Left renal cortex interstitium (tissue), 4 donors: ENCODE measurements around the gene SPEG. TPM values are rescaled to one million over a fixed set of nuclear protein-coding genes. Genes with fewer than 3 reads are reported as not detected.

Experiments
- DNase-seq, 4 donors: peaks; one replicate each; pipeline ENCODE4 v3.0.0-alpha.2; 2013; ENCODE audit warnings: low read depth in 4 of 4, low spot score in 2 of 4, missing footprints in 1 of 4
- polyA plus RNA-seq, 4 donors: library from polyadenylated mRNA; unstranded; fragments of 120-200 nt; gene quantifications; one replicate each; pipeline ENCODE4 v1.2.1, GENCODE V29; 2013; ENCODE audit not compliant: insufficient read length in 4 of 4

The SPEG gene
- polyA plus RNA-seq, 4 donors, result 10.7 to 18.1 (median 14.7) TPM

DNA sequence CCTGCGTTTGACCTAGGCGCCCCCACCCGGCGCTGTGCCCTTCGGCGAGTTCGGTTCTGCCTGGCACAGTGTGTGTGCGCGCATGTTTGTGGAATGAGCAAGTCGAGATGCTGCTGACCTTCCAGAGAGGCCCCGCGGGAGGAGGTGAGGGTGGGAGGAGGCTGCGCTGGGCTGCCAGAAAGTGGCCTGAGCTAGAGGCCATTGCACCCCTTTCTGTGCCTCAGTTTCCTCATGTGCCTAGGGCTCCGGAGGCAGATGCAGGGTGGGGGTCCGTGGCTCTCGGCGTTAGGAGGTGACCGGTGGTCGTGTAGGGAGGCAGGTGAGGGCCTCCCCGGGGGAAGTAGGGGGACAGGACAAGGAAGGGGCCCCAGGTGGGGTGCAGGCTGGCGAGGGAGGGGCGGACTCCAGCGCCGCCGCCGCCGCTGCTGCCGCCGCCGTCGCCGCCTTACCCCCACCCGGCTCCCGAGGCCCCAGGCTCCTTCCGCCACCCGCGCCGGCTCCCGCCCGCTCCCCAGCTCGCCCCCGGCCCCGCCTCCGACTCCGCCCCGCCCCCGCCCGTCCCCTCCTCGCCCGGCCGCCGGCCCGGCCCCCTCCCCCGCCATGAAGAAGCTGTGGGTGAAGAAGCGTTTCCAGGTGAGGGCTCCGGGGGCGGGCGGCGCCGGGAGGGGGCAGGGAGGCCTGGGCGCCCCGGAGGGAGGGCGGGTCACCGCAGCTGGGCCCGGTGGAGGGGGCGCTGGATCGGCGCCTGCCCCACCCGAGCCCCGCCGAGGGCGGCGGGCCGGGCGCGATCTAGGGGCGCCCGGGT, 7.0 kb downstream of the SPEG start:
- DNase-seq, result no peak

DNA sequence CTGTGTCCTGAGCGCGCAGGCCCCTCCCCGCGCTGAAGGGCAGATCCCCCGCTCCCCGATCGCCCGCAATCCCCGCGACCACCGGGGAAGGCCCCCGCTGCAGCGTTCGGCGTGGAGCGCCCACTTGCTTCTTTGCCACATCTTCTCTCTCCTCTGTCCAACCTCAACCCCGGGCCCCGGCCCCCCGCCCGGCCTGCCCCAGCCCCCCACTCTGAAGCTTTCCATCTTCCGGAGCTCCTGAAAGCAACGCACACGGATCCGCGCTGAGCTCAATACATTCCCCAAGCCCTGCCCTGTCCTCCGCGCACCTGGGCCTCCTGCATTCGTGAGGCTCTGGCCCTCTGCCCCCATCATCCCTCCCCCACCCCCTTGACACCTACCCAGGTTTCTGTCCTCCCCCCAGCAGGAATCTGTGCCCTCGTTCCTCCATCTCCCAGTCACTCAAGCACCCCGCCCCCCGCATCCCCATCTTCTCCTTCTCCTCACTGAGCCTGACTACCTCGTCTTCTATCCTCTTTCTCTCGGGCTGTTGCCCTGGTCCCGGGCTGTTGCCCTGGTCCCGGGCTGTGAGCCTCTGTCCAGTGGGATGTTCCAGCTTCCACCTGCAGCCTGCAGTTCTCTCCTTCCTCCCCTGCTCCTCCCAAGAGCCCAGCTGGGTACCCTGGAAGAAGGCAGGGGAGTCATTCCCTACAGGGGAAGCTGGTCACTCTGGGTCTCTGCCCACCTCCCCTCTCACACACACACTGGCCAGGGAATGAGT, 7.8 kb downstream of the SPEG start:
- DNase-seq, result no peak

DNA sequence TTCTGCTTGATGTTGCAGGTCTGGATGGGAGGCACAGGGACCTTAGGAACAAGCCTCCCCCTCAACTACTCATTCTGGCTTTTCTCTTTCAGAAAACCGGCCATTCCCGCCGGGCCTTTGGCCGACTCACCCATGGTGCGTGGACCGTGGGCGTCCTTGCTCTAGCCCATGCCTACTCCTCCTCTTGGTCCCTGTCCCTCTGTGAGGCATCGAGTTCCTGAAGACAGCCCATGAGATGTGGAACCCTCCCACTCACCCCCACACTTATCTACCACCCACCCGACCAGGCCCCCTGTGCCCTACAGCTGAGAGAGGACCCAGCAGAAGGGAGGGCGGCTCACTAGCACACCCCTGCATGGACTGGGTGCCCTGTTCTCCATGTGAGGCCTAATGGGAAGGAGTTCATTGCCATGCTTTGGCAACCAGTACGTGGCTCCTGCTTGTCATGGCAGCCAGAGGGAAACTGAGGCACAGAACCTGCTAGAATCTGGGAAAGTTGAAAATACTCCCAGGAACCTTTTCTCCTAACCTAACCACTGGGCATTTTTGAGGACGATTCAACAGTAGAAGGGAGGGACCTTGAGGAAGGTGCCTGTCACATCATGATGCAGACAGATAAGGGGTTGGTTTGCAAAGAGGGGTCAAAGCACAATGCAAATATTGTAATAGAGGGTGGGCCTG, 8.5 kb downstream of the SPEG start:
- no peak for DNase-seq

DNA sequence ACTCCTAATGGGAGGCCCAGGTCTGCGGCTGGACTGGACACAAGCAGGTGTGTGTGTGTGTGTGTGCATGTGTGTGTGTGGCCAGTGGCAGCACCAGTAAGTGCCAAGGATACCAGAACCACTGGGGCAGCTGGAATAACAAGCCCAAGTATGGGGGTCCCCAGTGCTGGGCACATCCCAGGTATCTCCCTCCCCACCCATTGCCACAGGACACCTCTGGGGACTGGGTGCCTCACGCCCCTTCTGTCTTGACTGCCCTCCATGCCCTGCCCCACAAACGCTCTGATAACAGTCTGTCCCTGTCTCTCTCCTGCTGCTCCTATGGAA, 9.0 kb downstream of the SPEG start:
- no peak for DNase-seq

DNA sequence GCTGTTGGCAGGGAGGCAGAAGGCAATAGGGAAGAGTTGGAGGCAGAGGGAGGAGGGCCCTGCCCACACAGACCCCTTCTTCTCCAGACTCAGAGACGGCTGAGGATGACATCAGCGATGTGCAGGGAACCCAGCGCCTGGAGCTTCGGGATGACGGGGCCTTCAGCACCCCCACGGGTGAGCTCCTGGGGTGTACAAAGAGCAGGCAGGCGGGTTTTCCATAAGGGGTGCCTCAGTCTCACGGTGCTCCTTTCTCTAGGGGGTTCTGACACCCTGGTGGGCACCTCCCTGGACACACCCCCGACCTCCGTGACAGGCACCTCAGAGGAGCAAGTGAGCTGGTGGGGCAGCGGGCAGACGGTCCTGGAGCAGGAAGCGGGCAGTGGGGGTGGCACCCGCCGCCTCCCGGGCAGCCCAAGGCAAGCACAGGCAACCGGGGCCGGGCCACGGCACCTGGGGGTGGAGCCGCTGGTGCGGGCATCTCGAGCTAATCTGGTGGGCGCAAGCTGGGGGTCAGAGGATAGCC, 10.0 kb downstream of the SPEG start:
- no peak for DNase-seq

DNA sequence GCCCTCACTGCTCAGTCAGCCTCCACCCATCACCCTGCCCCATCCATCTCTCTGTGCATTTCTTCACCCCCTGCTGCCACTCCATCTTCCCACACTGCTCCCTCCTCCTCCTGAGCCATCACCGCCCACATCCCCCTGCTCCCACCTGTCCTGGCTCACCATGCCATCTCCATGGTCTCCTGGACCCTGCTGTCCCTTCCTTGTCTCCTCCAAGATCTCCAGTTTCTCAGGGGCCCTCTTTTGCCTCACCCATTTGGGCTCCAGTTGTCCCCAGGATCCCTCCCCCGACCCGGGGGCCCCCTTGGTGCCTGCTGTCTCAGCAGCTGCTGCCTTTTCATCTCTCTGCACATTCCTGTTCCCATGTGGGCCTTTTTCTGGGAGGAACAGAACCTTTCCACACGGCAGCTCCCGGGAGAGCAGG, 10.6 kb downstream of the SPEG start:
- DNase-seq, result no peak

DNA sequence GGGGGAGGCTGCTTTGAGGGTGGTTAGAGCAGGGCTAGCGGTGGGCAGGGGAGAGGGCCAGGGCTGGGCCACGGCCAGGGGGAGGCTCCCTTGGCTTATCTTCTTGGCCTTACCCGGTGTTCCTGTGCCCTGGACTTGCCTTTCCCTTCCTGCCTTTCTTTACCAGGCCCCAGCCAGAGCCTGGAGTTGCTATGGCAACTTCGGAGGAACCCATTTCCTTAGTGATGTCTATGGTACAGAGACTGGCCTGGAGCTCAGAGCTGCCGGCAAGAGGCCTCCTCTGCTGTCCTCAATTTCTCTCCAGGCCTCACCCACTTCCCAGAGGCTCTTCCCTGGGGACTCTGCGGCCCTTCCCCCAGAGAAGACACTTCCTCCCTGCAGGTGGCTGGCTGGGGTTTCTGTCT, 11.5 kb downstream of the SPEG start:
- no peak for DNase-seq

DNA sequence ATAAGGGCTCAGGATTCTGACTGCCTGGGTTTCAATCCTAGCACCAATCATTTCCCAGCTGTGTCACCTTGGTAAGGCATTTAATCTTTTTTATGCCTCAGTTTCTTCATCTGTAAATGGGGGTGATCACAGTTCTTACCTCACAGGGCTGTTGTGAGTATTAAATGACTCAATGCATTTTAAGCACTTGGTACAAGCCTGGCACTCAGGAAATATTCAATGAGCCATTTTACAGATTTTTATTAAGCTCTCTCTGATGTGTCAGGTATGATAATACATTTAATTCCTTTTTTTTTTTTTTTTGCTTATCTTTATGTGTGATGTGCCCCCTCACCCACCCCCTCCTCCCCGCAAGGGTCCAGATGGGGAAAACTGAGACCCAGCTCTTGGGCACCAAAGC, 12.0 kb downstream of the SPEG start:
- no peak for DNase-seq

DNA sequence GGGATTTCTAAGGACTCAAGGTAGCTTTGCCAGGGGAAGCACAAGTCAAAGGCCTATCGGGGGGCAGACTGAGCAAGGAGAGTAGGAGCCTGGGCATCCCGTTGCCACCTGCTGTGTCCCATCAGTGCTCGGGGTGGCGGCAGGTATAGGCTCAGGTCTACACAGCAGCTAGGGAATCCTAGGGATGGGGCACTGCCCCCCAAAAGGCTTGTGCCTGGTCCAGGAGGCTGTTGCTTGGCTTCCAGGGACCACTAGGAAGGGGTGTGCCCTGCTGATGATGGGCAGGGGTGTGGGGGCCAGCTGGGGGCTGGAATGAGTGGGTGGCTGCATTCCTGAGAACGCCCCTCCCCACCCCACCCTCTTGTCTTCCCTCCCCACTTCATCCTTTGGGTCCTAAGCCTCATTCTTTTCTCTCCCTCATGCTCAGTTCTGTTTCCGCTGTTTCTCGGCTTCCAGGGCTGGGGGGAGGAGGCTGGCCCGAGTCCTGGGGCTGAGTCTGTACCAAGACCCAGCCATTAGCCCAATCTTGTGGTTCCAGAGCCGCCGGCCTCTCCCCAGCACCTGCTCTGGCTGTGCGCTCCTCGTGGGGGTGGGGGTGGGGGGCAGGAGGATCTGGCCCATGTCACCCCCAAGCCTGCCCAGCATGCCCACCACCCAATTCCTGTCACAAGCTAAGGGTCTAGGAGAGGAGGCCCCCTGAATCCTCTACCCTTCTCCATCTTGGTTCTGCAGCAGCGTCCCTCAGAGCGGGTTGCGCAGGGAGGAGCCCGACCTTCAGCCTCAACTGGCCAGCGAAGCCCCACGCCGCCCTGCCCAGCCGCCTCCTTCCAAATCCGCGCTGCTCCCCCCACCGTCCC, 12.8 kb downstream of the SPEG start:
- DNase-seq, result no peak

DNA sequence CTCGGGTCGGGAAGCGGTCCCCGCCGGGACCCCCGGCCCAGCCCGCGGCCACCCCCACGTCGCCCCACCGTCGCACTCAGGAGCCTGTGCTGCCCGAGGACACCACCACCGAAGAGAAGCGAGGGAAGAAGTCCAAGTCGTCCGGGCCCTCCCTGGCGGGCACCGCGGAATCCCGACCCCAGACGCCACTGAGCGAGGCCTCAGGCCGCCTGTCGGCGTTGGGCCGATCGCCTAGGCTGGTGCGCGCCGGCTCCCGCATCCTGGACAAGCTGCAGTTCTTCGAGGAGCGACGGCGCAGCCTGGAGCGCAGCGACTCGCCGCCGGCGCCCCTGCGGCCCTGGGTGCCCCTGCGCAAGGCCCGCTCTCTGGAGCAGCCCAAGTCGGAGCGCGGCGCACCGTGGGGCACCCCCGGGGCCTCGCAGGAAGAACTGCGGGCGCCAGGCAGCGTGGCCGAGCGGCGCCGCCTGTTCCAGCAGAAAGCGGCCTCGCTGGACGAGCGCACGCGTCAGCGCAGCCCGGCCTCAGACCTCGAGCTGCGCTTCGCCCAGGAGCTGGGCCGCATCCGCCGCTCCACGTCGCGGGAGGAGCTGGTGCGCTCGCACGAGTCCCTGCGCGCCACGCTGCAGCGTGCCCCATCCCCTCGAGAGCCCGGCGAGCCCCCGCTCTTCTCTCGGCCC, 13.6 kb downstream of the SPEG start:
- DNase-seq, result no peak

DNA sequence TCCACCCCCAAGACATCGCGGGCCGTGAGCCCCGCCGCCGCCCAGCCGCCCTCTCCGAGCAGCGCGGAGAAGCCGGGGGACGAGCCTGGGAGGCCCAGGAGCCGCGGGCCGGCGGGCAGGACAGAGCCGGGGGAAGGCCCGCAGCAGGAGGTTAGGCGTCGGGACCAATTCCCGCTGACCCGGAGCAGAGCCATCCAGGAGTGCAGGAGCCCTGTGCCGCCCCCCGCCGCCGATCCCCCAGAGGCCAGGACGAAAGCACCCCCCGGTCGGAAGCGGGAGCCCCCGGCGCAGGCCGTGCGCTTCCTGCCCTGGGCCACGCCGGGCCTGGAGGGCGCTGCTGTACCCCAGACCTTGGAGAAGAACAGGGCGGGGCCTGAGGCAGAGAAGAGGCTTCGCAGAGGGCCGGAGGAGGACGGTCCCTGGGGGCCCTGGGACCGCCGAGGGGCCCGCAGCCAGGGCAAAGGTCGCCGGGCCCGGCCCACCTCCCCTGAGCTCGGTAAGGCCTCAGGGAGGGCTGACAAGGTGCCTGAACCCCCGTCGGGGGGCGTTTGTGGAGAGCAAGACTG, 14.2 kb downstream of the SPEG start:
- no peak for DNase-seq

DNA sequence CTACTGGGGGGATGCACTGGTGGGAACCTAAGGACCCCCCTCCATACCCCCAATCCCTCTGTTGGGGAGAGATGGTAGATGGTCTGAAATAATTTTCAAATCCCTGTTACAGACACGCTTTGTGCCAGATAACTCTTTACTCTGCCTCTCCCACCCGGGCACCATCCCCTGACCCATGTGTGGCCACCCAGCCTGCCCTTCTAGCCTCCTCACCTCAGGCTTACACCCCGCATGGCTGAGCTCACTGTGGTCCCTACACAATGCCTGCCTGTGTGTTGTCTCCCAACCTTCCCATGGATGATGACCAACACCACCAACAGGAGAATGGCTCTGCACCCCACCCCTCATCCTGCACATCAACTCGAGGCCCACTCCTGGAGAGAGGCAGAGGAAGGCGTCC, 15.0 kb downstream of the SPEG start:
- DNase-seq, result no peak

DNA sequence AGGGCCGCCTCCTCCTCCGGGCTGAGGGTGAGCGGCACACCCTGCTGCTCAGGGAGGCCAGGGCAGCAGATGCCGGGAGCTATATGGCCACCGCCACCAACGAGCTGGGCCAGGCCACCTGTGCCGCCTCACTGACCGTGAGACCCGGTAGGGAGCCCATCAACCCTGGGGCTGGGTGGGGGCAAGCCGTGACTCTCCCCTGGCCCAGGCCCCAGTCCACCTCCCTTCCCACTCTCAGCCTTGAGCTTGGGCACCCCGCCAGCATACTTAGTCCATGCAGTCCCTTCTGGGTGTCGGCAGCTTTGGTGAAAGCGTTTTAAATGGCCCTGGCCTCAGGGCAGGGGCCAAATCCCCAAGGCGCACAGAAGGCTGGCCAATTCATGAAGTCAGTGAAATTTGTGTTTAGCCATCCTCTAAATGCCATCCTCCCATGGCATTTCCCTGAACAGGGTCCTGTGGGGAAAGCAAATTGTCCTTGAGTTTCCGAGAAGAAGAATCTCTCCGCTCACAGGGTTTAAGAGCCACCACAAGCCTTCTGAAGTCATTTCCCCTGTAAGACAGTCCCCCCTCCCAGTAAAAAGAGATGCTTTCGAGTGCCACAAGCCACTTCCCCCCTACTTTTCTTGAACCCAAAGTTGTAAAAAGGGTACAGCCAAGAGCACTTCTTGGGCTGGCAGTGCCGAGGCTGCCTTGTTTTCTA, 17.2 kb downstream of the SPEG start:
- no peak for DNase-seq

DNA sequence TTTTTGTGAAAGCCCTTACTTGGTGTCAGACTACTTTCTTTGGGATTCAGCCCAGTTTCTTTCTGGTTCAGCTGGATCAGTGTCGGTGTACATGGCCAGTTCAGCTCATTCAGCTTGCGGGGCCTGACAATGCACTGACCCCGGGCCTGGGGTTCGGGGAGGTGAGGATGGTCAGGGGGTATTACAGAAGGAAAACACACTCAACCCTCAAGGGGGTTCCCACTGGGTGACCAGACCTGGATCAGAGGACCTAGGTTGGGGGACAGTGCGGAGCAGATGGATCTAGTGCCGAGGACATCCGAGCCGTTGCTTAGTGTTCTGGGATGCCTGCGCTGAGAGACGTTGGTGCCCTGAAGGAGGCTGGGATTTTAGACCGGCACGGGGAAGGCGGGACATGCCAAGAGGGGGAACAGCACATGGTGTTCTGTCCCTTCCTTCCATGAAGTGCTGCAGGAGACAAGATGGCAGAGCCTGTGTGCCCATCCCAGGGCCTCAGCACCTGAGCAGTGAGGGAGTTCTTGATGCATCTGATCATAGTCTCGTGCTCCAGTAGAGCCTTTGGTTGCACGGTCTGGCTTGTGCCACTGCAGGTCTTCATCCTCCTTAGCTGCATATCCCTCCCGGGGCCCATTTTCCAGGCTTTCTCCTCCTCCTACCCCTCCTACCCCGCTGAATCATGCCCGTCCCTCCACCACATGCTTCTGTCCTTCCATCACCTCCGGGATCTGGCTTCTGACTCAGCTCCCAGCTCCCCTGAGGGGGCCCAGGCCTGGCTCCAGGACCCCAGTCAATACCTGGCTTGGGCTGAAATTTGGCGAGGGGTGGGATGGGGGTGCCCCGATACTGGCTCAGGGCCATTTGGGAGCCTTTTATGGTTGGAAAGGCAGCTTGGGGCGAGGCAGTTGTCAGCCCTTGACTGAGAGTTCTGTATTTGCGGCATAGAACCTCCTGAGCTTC, 18.0 kb downstream of the SPEG start:
- no peak for DNase-seq

DNA sequence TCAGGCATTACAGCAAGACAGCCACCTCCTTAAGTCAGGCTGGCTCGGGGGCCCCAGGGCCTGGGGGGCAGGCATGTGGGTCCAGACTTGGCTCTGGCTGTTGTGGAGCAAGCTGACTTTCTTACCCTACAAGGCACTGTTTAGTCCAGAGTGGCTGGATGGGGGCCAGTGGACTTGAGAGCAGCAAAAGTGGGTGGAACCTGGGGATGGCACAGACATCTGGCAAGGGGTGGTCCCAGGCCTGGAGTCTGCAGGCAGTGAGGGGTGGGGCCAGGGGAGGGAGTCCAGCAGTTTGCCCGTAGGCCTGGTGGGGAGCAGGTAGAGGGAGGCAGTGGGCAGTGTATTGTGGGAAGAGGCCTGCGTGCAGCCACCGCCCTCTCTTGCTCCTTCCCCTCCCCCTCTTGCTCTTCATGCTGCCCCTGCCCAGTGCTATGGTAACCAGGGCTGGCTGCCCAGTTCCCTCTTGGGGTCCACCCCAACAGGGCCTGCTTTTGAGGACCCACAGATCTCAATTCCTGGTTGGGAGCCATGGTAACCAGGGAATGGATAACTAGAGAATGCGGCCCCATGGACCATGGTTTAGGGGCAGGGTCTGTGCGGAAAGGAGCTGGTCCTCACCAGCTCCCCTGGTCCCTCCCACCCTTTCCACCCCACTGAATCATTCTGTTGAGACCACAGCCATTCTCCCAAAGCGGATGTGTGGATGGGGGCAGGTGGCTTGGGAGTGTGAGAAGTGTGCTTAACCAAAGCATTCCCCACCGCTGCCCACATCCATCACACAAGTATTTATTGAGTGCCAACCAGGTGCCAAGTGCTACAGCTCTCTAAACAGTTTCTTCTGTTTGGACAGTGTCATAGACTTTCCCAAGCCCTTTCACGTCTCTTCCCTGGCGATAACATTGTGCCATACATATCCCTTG, 19.3 kb downstream of the SPEG start:
- DNase-seq, result no peak

DNA sequence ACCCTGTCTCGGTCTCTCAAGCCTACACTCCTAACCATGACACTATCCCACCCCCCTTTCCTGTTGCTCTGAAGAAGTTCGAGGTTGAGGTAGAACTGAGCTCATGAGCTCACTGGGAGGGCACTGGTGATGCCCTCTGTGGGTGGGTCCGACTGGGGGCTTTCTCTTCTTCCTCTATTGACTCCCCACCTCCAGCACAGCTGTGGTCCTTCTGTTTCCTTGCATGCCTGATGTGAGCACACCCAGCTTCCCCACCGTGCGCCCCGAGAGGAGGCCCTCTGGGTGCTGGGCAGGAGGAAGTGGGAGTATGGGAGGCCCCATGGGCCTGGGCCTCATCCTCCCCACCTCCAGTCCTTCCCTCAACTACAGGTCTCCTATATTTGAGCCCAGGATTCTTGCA, 20.9 kb downstream of the SPEG start:
- DNase-seq, result no peak
